Cardiac fibroblast (primary cell): ENCODE measurements around the gene SMC4.
"Not testable (repeated sequence)": the region's sequence is repeated elsewhere in the genome, so short reads cannot be mapped to it uniquely, and the experiment has no call there.

ENCODE experiments used
- DNase-seq, 2 donors: peaks; one replicate each; pipeline versions ENCODE4 v3.0.0 to v3.0.0-alpha.2; 2010; ENCODE audit warnings: low read depth in 2 of 2
- H3K4me3 ChIP-seq, 2 donors: replicated peaks in 1 of 2; 1 replicate in 1 of 2; 2 replicates in 1 of 2; pipeline ENCODE4 v1.5.1; 2011; ENCODE audit warnings: low read depth in 2 of 2, low read length in 2 of 2, mild to moderate bottlenecking in 2 of 2, moderate library complexity in 1 of 2
- TF ChIP-seq, protein P1 (sequence below): IDR thresholded peaks from one replicate; pipeline ENCODE4 v1.5.1; 2011; ENCODE audit warnings: low read depth, mild to moderate bottlenecking, low read length, inconsistent platforms

The SMC4 gene

DNA sequence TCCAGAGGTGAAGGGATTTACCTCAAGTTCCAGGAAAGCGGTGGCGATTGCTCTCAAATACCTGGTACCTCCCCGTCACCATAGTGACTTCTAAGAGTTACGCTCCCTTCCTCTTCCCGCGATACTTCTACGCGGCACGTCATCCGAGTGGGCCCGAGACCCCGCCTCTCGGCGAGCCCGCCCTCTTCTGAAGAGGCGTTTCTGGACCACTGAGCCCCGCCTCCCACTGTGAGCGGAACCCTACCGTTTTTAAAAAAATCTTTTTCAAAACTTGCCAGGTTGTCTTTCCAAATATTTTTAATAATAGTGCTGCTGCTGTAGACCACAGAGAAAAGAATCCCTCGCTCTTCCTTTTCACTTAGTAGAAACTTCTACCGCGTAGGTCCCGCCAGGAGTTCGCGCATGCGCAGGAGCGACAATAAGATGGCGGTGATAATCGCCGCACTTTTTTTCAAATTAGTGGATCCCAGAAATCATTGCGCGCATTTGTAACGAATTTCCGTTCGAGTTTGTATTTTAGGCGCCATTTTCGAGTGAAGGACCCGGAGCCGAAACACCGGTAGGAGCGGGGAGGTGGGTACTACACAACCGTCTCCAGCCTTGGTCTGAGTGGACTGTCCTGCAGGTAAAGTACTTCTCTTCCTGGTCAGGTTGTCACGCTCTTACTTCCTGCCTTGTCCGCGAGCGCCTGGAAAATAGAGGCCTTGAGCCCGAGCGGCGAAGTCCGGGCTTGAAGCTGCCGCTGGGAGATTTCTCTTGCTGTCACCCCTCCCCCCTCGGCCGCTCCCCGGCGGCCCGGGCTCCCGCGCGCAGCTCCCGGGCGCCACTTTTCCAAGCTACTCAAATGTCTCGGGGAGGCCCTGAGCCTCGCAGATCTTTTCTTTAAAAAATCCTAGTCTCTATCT lies at the start of gene SMC4, which contains the start of gene IFT80:
Gene SMC4 (plus strand): TSS at position 526 of the 905 bp plus-strand sequence. CDS start 1,177 bp downstream, outside the sequence.
Gene IFT80 (minus strand): TSS at position 101 of the 905 bp plus-strand sequence. CDS start 14,625 bp downstream, outside the sequence.
- peak; percentile 98 for DNase-seq
- TF ChIP-seq, protein P1, sequence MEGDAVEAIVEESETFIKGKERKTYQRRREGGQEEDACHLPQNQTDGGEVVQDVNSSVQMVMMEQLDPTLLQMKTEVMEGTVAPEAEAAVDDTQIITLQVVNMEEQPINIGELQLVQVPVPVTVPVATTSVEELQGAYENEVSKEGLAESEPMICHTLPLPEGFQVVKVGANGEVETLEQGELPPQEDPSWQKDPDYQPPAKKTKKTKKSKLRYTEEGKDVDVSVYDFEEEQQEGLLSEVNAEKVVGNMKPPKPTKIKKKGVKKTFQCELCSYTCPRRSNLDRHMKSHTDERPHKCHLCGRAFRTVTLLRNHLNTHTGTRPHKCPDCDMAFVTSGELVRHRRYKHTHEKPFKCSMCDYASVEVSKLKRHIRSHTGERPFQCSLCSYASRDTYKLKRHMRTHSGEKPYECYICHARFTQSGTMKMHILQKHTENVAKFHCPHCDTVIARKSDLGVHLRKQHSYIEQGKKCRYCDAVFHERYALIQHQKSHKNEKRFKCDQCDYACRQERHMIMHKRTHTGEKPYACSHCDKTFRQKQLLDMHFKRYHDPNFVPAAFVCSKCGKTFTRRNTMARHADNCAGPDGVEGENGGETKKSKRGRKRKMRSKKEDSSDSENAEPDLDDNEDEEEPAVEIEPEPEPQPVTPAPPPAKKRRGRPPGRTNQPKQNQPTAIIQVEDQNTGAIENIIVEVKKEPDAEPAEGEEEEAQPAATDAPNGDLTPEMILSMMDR, result no peak
- H3K4me3 ChIP-seq, result peak within 1 kb of the TSS; percentile 61 to 89

DNA sequence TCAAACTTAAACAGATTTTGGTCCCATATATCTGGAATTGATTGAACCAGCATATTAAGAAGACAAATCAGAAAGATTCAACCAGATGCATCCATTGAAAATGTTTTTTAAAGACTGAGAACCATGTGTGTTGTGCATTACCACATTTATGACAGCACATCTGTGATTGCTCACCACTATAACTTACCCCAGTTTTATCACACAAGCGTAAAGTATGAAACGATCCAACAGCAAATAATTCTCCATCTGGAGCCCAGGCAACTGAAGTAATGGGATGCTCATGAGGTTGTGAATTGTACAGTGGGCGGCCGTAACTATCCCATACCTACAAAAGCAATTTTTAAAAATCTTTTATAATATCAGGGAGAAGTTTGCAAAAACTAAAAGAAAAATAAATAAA lies 43.6 kb upstream of the SMC4 start:
- no peak for DNase-seq
- TF ChIP-seq, protein P1, result no peak
- no peak overlapping the region for H3K4me3 ChIP-seq

DNA sequence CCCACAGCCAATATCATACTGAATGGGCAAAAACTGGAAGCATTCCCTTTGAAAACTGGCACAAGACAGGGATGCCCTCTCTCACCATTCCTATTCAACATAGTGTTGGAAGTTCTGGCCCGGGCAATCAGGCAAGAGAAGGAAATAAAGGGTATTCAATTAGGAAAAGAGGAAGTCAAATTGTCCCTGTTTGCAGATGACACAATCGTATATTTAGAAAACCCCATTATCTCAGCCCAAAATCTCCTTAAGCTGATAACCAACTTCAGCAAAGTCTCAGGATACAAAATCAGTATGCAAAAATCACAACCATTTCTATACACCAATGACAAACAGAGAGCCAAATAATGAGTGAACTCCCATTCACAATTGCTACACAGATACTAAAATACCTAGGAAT lies 36.6 kb upstream of the SMC4 start:
- DNase-seq, H3K4me3 ChIP-seq: not testable (repeated sequence)

DNA sequence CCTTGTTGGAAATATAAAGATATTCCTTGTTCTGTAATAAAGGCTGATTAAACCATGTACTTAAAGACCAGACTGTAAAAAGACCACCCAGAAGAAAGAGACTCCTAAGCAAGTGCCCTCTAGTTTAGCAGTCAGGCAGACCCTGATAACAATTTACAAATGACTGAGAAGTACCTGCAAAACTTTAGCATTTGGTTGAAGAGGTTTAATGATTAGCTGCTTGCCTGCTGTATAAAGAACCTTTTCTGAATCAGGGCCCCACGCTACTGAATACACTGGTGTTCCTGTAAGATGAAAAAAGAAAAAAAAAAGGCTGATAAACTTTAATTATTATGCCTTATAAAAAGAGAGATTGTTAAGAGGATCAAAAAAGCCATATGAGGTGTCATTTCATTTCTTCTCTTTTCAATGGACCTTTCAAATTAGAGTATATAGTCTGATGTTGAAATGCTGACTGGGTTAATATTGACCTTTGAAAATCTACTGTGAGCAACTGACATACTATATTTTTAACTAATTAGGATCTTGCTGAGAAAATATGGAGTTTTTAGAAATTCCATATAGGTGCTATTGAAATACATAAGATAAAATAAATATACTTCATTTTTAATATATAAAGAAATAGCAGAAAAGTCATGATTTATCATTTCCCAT lies 33.5 kb upstream of the SMC4 start:
- DNase-seq, result no peak
- no peak overlapping the region for H3K4me3 ChIP-seq
- TF ChIP-seq, protein P1, result no peak

DNA sequence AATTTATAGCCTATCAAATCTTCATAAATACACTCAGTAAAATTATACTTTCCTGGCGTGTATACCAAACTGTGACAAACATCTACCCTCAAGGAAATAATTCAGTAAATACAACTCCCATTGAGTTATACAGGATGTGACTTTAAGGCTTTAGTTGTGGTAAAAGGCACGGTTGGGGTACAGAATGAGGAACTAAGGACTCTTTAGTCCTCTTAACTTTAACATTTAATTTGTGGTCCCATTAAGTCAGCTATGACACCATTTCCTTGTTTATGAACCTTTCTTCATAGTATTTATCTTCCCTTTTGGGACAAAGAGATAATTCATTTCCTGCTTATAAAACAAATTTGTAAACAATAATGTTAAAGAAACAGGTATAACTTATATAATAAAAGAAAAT lies 30.6 kb upstream of the SMC4 start:
- DNase-seq, result no peak
- H3K4me3 ChIP-seq, result no peak overlapping the region
- TF ChIP-seq, protein P1, result no peak

DNA sequence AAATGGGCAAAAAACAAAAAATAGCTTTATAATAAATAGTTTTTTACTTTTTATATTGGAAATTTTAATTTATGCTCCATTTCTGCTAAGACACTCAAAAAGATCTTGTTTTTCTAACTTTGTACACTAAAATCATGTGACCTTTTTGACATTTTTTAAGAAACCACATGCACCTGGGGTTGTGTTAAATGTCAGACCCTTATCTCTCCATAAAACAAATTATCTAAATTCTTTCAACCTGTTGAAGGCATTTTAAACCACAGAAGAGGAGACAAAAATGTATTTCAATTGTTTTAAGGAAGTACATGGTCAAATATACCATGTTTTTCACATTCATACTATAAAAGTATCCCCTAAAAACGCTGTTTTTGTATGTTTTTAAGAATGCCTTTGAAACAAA lies 29.7 kb upstream of the SMC4 start:
- no peak overlapping the region for H3K4me3 ChIP-seq
- DNase-seq, result no peak
- TF ChIP-seq, protein P1, result no peak

DNA sequence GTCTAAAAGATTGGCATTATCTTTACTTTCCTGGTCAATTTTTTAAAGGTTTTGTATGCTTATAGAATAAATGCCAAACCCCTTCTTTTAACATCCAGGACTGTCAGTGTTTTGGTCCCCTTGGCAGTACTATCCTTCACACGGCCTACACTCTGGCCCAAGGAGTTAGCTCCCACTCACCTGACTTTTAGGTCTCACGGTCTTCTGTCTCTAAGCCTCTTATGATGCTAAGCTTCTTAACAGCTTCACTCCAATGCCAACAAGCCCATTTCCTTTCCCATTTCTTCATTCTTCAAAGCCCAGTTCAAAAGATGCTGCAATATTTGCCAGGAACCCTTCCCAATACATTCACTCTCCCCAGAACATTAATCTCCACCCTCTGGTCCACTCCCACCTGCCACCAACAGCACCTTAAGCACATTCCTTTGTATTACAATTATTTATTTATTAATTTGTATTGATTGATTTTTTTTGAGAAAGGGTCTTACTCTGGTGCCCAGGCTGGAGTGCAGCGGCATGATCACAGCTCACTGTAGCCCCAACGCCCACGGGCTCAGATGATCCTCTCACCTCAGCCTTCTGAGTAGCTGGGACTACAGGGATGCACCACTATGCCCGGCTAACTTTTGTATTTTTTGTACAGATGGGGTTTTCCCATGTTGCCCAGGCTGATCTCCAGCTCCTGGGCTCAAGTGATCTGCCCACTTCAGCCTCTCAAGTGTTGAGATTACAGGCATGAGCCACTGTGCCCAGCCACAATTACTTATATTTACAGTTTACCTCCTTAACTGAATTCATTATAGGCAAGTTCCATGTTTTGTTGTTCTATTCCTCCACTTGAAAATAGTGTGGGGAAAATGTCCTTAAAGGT lies 28.2 kb upstream of the SMC4 start:
- no peak for DNase-seq
- TF ChIP-seq, protein P1, result no peak
- no peak overlapping the region for H3K4me3 ChIP-seq
